ENCODE measurements around the gene CSNK2A2. TPM values are rescaled to one million over a fixed set of nuclear protein-coding genes. Genes with fewer than 3 reads are reported as not detected.

The CSNK2A2 gene
- total RNA-seq, 1 donor from 2014 or later: 81.6 TPM

DNA sequence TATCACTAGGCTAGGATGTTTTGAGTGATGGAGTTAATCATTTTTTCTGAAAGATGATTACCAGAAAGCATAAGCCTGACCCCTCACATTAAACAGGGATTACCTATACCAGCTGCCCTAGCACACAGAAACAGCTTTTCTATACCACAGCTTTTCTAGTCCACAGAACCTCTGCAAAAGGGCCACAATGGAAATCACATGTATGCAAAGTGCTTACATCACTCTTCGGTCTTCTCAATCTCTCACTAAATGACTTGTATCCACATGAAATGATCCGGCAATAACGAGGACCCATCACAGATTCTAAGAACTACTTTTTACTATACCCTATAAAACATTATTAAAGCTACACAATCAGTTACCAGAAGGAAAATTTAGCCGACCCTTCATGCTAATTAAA is 2.6 kb downstream of the CSNK2A2 start:
- Mint-ChIP-seq H3K36me3 (peaks cover 11% of the 10 kb centered on the region), H3K27me3 (ENCODE audit: insufficient read depth, low read depth) (no peaks in the 10 kb centered on the region), H3K27ac (no peak overlapping the region), H3K9me3 (no peaks in the 10 kb centered on the region), H3K4me1 (peaks cover 15% of the 10 kb centered on the region), H3K4me3 (no peak overlapping the region)
- no peak for TF ChIP-seq EZH2 (IDR thresholded peaks at IDR 0.05)
- TF ChIP-seq EZH2phosphoT487 (IDR thresholded peaks at IDR 0.05): no peak
- TF ChIP-seq, protein P1, sequence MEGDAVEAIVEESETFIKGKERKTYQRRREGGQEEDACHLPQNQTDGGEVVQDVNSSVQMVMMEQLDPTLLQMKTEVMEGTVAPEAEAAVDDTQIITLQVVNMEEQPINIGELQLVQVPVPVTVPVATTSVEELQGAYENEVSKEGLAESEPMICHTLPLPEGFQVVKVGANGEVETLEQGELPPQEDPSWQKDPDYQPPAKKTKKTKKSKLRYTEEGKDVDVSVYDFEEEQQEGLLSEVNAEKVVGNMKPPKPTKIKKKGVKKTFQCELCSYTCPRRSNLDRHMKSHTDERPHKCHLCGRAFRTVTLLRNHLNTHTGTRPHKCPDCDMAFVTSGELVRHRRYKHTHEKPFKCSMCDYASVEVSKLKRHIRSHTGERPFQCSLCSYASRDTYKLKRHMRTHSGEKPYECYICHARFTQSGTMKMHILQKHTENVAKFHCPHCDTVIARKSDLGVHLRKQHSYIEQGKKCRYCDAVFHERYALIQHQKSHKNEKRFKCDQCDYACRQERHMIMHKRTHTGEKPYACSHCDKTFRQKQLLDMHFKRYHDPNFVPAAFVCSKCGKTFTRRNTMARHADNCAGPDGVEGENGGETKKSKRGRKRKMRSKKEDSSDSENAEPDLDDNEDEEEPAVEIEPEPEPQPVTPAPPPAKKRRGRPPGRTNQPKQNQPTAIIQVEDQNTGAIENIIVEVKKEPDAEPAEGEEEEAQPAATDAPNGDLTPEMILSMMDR (IDR thresholded peaks at IDR 0.05): no peak
- Histone ChIP-seq H3K9ac (no peak overlapping the region), H2AFZ (replicated peaks) (no peak overlapping the region), H3K27ac (no peak overlapping the region), H3K4me2 (no peak overlapping the region), H3K36me3 (peaks cover 37% of the 10 kb centered on the region), H3K9me3 (ENCODE audit: low read depth) (no peaks in the 10 kb centered on the region), H4K20me1 (ENCODE audit: low read depth) (peaks cover 46% of the 10 kb centered on the region), H3K27me3 (peaks cover 10% of the 10 kb centered on the region), H3F3A (ENCODE audit: low read depth) (peaks cover 2% of the 10 kb centered on the region), H3K79me2 (ENCODE audit: low read depth) (peaks cover 69% of the 10 kb centered on the region), H3K4me3 (no peak overlapping the region), H3K4me1 (peaks cover 16% of the 10 kb centered on the region)
- no peak for DNase-seq (ENCODE audit: low spot score)

DNA sequence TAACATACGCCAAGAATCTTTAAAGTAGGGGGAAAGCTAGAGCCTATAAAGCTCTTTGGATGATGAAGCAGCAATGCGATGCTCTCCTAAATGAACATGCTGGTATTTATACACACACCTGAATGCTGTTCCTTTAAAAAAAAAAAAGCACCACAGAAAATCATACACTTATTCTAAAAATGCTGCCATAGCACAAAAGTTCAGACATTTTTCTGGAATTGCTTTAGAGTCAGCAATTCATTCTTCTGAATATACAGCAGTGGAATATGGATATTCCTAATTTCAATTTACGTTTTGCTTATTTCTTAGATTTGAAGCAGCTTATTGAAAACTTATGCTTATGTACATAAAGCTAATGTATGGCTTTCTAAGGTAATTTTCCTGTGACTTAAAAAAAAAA is 3.1 kb downstream of the CSNK2A2 start:
- H3K4me1 Mint-ChIP-seq: peaks cover 15% of the 10 kb centered on the region
- Histone ChIP-seq H3K36me3 (peaks cover 37% of the 10 kb centered on the region), H4K20me1 (ENCODE audit: low read depth) (peaks cover 46% of the 10 kb centered on the region), H2AFZ (replicated peaks) (no peak overlapping the region), H3K4me2 (no peak overlapping the region), H3K4me1 (peaks cover 16% of the 10 kb centered on the region), H3K79me2 (ENCODE audit: low read depth) (peaks cover 74% of the 10 kb centered on the region), H3K9ac (no peak overlapping the region), H3K27me3 (peaks cover 10% of the 10 kb centered on the region), H3K27ac (no peak overlapping the region), H3K4me3 (no peak overlapping the region), H3F3A (ENCODE audit: low read depth) (peaks cover 2% of the 10 kb centered on the region), H3K9me3 (ENCODE audit: low read depth) (no peaks in the 10 kb centered on the region)
- TF ChIP-seq EZH2phosphoT487 (IDR thresholded peaks at IDR 0.05) (no peak), EZH2 (IDR thresholded peaks at IDR 0.05) (no peak)
- TF ChIP-seq, protein P1 (IDR thresholded peaks at IDR 0.05): no peak
- no peaks in the 10 kb centered on the region for H3K9me3 Mint-ChIP-seq
- no peak overlapping the region for H3K27ac Mint-ChIP-seq
- H3K27me3 Mint-ChIP-seq (ENCODE audit: insufficient read depth, low read depth): no peaks in the 10 kb centered on the region
- DNase-seq (ENCODE audit: low spot score): no peak
- peaks cover 15% of the 10 kb centered on the region for H3K36me3 Mint-ChIP-seq
- no peak overlapping the region for H3K4me3 Mint-ChIP-seq

DNA sequence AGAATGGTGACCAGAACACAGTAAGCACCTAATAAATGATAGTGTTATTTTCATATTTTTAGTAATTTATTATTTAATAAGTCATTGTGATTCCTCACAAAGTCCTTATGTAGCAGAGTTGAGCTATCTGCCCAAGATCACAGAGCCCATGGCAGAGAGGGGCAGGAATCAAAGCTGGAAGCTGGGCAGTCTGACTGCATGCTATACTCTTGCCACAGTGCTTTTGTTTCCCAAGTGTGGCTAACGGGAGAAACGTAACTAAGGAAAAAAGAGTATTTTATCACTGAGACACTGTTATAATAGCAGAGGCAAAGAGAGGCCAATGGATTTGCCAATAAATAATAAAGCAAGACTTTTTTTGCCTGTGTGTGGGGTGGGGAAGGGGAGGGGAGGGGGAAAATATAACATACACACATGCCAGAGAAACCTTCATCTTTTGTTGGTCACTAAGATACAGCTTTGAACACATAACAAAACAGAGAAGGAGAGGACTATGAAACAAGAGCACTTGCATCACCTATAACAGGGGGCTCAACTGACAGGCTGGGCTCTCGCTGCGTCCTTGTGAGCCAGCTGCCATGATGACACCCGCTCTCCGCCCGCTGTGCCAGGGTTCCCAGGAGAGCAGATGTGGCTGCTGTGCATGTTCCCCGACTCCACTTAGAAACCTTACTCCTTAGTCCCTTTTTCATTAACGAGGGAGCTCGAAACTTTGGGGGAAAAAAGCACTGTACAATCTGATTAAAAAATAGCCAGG is 10.1 kb downstream of the CSNK2A2 start:
- Histone ChIP-seq H3K4me1 (no peaks in the 10 kb centered on the region), H3F3A (ENCODE audit: low read depth) (no peaks in the 10 kb centered on the region), H3K79me2 (ENCODE audit: low read depth) (peaks cover 37% of the 10 kb centered on the region), H3K4me3 (no peak overlapping the region), H3K9ac (no peak overlapping the region), H4K20me1 (ENCODE audit: low read depth) (peaks cover 29% of the 10 kb centered on the region), H3K27me3 (no peaks in the 10 kb centered on the region), H3K9me3 (ENCODE audit: low read depth) (no peaks in the 10 kb centered on the region), H3K27ac (no peak overlapping the region), H3K36me3 (peaks cover 25% of the 10 kb centered on the region), H2AFZ (replicated peaks) (no peak overlapping the region), H3K4me2 (no peak overlapping the region)
- no peak overlapping the region for H3K27ac Mint-ChIP-seq
- no peaks in the 10 kb centered on the region for H3K4me1 Mint-ChIP-seq
- no peak for TF ChIP-seq EZH2 (IDR thresholded peaks at IDR 0.05)
- no peak for TF ChIP-seq EZH2phosphoT487 (IDR thresholded peaks at IDR 0.05)
- TF ChIP-seq, protein P1 (IDR thresholded peaks at IDR 0.05): no peak
- DNase-seq (ENCODE audit: low spot score): no peak
- no peaks in the 10 kb centered on the region for H3K9me3 Mint-ChIP-seq
- H3K36me3 Mint-ChIP-seq: peaks cover 36% of the 10 kb centered on the region
- no peak overlapping the region for H3K4me3 Mint-ChIP-seq
- peaks cover 2% of the 10 kb centered on the region for H3K27me3 Mint-ChIP-seq (ENCODE audit: insufficient read depth, low read depth)
